HepG2 (cell line): ENCODE results near the gene ACSL5. TPM values are rescaled to one million over a fixed set of nuclear protein-coding genes. Genes with fewer than 3 reads are reported as not detected.
A peak's percentile ranks its signal among the peaks of the same experiment; 100 is the strongest.

Experiments
- EED ChIP-seq: sonication (generic); formaldehyde crosslinking; IDR thresholded peaks from 2 replicates; pipeline ENCODE4 v1.5.0; 2020; ENCODE audit warnings: mild to moderate bottlenecking, missing genetic modification reagents
- HDAC2 ChIP-seq: sonication (generic); formaldehyde crosslinking; IDR thresholded peaks from 2 replicates; pipeline ENCODE4 v1.4.0; 2020; ENCODE audit warnings: missing genetic modification reagents
- MIXL1 ChIP-seq: IDR thresholded peaks from 2 replicates; pipeline ENCODE4 v1.6.1; 2016
- MTF2 ChIP-seq: sonication (generic); formaldehyde crosslinking; IDR thresholded peaks from 2 replicates; pipeline ENCODE4 v1.5.0; 2020; ENCODE audit warnings: missing genetic modification reagents, borderline replicate concordance
- NAIF1 ChIP-seq: sonication (generic); formaldehyde crosslinking; IDR thresholded peaks from 2 replicates; pipeline ENCODE4 v1.5.0; 2020; ENCODE audit warnings: mild to moderate bottlenecking, missing genetic modification reagents, borderline replicate concordance
- PHF5A ChIP-seq: IDR thresholded peaks from one replicate; pipeline ENCODE4 v1.6.1; 2018; ENCODE audit warnings: low read depth, missing genetic modification reagents; ENCODE audit not compliant: unreplicated experiment
- RNF2 ChIP-seq: fragments of 450-650 bp; conservative IDR thresholded peaks from 2 replicates; pipeline ENCODE4 v1.6.1; 2016; ENCODE audit warnings: low read depth
- SMC3 ChIP-seq: IDR thresholded peaks from 2 replicates; pipeline ENCODE4 v1.6.1; 2011; ENCODE audit warnings: low read length, improper control_type of control experiment
- SPEN ChIP-seq: sonication (generic); formaldehyde crosslinking; IDR thresholded peaks from 2 replicates; pipeline ENCODE4 v1.5.1; 2020; ENCODE audit warnings: low read depth, mild to moderate bottlenecking, missing genetic modification reagents
- TEAD3 ChIP-seq: optimal IDR thresholded peaks from 2 replicates; pipeline ENCODE3; 2016; ENCODE audit warnings: borderline replicate concordance
- ZNF235 ChIP-seq: sonication (generic); formaldehyde crosslinking; IDR thresholded peaks from 2 replicates; pipeline ENCODE4 v1.8.1; 2023; ENCODE audit warnings: mild to moderate bottlenecking, missing genetic modification reagents, borderline replicate concordance
- ZNF253 ChIP-seq: sonication (generic); formaldehyde crosslinking; IDR thresholded peaks from 2 replicates; pipeline ENCODE4 v1.8.0; 2022; ENCODE audit warnings: mild to moderate bottlenecking, missing genetic modification reagents, borderline replicate concordance
- ZNF546 ChIP-seq: sonication (generic); formaldehyde crosslinking; conservative IDR thresholded peaks from 2 replicates; pipeline ENCODE4 v1.8.1; 2023; ENCODE audit warnings: mild to moderate bottlenecking, missing genetic modification reagents
- ZNF552 ChIP-seq: sonication (generic); formaldehyde crosslinking; IDR thresholded peaks from 2 replicates; pipeline ENCODE4 v1.9.0; 2022; ENCODE audit warnings: missing genetic modification reagents, mild to moderate bottlenecking, borderline replicate concordance
- ZNF564 ChIP-seq: sonication (generic); formaldehyde crosslinking; IDR thresholded peaks from 2 replicates; pipeline ENCODE4 v1.8.1; 2023; ENCODE audit warnings: mild to moderate bottlenecking, missing genetic modification reagents
- ZNF615 ChIP-seq: sonication (generic); formaldehyde crosslinking; IDR thresholded peaks from 2 replicates; pipeline ENCODE4 v1.5.0; 2020; ENCODE audit warnings: mild to moderate bottlenecking, missing genetic modification reagents, borderline replicate concordance
- ZNF616 ChIP-seq: sonication (generic); formaldehyde crosslinking; IDR thresholded peaks from 2 replicates; pipeline ENCODE4 v1.5.0; 2020; ENCODE audit warnings: low read depth, mild to moderate bottlenecking, missing genetic modification reagents
- polyA plus RNA-seq, 8 experiments: library from polyadenylated mRNA; depleted of rRNA in 3 of 8; stranded (reverse) in 7 of 8; unstranded in 1 of 8; fragments of >200 nt; fragmentation: Illumina TruSeq in 4 of 8; extraction: Trizol in 4 of 8; gene quantifications; 2 replicates each; pipeline versions ENCODE4 v1.2.1 to v1.2.3, GENCODE V29; 2011 to 2016; ENCODE audit warnings: low read depth in 4 of 8, missing spikeins in 1 of 8, mixed read lengths in 1 of 8; ENCODE audit not compliant: insufficient read depth in 1 of 8
- total RNA-seq, 5 experiments: library from RNA; depleted of rRNA; stranded (reverse); fragments of >200 nt; fragmentation: Illumina TruSeq; extraction: Trizol; gene quantifications; 2 replicates each; pipeline ENCODE4 v1.2.3, GENCODE V29; 2016; ENCODE audit warnings: low read depth in 1 of 5
- TF ChIP-seq, protein P1 (sequence below): sonication (generic); formaldehyde crosslinking; conservative IDR thresholded peaks from 2 replicates; pipeline ENCODE4 v1.8.0; 2022; ENCODE audit warnings: low read depth, missing genetic modification reagents
- TF ChIP-seq, protein P2 (sequence below): sonication (generic); formaldehyde crosslinking; IDR thresholded peaks from 2 replicates; pipeline ENCODE4 v1.5.0; 2020; ENCODE audit warnings: missing genetic modification reagents
- TF ChIP-seq, protein P3 (sequence below): sonication (generic); formaldehyde crosslinking; IDR thresholded peaks from 2 replicates; pipeline ENCODE4 v1.4.0; 2020; ENCODE audit warnings: mild to moderate bottlenecking, low read depth, missing genetic modification reagents
- TF ChIP-seq, protein P4 (sequence below): sonication (generic); formaldehyde crosslinking; IDR thresholded peaks from 2 replicates; pipeline ENCODE4 v1.9.0; 2022; ENCODE audit warnings: missing genetic modification reagents, mild to moderate bottlenecking, borderline replicate concordance
- TF ChIP-seq, protein P5 (sequence below): sonication (generic); formaldehyde crosslinking; IDR thresholded peaks from 2 replicates; pipeline ENCODE4 v1.8.1; 2023; ENCODE audit warnings: mild to moderate bottlenecking, moderate library complexity, missing genetic modification reagents
- TF ChIP-seq, protein P6 (sequence below): IDR thresholded peaks from 2 replicates; pipeline ENCODE4 v1.6.1; 2016; ENCODE audit warnings: control low read depth
- TF ChIP-seq, protein P7 (sequence below): sonication (generic); formaldehyde crosslinking; IDR thresholded peaks from 2 replicates; pipeline ENCODE4 v1.4.0; 2020; ENCODE audit warnings: missing genetic modification reagents

Gene ACSL5
- total and polyA plus RNA-seq, 2 of the 13 experiments (the other 11 are each of a cell fraction or from before 2014, with no cell fraction given), result 56.4 to 82.5 TPM

DNA sequence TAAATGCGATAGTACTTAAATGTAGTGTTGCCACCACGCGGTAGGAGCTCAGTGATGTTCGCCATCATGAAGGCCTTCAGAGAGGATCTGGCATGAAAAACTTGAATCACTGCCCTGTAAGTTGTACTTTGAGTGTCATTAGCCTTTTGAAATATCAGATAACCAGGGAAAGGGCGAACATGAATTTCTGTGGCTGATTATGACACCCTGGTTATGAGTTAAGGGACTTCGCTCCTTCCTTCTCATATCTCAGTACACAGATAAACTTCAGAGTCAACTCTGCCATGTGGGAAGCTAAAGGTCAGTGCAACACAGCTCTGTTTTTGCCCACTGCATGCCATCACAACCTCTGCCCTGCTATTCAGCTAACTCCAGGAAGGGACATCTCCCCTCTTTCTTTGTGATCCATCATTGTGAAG lies 8.9 kb upstream of the ACSL5 start (continued):
- peak; percentile 60 for TF ChIP-seq TEAD3 (CRISPR knock-in tag)
- TF ChIP-seq, protein P1, sequence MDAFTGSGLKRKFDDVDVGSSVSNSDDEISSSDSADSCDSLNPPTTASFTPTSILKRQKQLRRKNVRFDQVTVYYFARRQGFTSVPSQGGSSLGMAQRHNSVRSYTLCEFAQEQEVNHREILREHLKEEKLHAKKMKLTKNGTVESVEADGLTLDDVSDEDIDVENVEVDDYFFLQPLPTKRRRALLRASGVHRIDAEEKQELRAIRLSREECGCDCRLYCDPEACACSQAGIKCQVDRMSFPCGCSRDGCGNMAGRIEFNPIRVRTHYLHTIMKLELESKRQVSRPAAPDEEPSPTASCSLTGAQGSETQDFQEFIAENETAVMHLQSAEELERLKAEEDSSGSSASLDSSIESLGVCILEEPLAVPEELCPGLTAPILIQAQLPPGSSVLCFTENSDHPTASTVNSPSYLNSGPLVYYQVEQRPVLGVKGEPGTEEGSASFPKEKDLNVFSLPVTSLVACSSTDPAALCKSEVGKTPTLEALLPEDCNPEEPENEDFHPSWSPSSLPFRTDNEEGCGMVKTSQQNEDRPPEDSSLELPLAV (CRISPR knock-in tag), result no peak
- no peak for TF ChIP-seq ZNF546 (CRISPR knock-in tag)
- no peak for TF ChIP-seq ZNF253 (CRISPR knock-in tag)
- TF ChIP-seq, protein P2, sequence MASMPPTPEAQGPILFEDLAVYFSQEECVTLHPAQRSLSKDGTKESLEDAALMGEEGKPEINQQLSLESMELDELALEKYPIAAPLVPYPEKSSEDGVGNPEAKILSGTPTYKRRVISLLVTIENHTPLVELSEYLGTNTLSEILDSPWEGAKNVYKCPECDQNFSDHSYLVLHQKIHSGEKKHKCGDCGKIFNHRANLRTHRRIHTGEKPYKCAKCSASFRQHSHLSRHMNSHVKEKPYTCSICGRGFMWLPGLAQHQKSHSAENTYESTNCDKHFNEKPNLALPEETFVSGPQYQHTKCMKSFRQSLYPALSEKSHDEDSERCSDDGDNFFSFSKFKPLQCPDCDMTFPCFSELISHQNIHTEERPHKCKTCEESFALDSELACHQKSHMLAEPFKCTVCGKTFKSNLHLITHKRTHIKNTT (CRISPR knock-in tag), result no peak
- TF ChIP-seq RNF2, result no peak
- TF ChIP-seq ZNF235 (CRISPR knock-in tag), result no peak
- TF ChIP-seq, protein P3, sequence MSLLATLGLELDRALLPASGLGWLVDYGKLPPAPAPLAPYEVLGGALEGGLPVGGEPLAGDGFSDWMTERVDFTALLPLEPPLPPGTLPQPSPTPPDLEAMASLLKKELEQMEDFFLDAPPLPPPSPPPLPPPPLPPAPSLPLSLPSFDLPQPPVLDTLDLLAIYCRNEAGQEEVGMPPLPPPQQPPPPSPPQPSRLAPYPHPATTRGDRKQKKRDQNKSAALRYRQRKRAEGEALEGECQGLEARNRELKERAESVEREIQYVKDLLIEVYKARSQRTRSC (CRISPR knock-in tag), result no peak
- TF ChIP-seq PHF5A (CRISPR knock-in tag), result no peak
- peak; percentile 34; the same call in 1 of the 2 replicates for TF ChIP-seq ZNF564 (CRISPR knock-in tag)
- TF ChIP-seq, protein P4, sequence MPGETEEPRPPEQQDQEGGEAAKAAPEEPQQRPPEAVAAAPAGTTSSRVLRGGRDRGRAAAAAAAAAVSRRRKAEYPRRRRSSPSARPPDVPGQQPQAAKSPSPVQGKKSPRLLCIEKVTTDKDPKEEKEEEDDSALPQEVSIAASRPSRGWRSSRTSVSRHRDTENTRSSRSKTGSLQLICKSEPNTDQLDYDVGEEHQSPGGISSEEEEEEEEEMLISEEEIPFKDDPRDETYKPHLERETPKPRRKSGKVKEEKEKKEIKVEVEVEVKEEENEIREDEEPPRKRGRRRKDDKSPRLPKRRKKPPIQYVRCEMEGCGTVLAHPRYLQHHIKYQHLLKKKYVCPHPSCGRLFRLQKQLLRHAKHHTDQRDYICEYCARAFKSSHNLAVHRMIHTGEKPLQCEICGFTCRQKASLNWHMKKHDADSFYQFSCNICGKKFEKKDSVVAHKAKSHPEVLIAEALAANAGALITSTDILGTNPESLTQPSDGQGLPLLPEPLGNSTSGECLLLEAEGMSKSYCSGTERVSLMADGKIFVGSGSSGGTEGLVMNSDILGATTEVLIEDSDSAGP (CRISPR knock-in tag), result no peak
- TF ChIP-seq, protein P5, sequence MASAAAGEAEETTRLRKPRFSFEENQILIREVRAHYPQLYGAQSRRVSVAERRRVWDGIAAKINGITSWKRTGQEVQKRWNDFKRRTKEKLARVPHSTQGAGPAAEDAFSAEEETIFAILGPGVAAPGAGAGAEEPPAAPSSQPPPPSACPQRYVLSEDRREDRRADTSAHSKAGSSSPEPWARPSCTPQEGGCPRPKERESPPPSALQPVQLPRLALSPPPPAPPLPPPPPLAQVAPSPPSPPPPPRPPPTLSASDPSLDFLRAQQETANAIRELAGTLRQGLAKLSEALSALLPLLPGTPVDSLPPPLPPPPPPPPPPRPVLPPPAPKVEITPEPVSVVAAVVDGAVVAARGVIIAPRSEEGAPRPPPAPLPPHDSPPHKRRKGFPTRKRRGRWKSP (CRISPR knock-in tag), result no peak
- no peak for TF ChIP-seq ZNF616
- TF ChIP-seq SPEN (CRISPR knock-in tag), result no peak
- TF ChIP-seq MTF2 (CRISPR knock-in tag), result no peak
- TF ChIP-seq, protein P6, sequence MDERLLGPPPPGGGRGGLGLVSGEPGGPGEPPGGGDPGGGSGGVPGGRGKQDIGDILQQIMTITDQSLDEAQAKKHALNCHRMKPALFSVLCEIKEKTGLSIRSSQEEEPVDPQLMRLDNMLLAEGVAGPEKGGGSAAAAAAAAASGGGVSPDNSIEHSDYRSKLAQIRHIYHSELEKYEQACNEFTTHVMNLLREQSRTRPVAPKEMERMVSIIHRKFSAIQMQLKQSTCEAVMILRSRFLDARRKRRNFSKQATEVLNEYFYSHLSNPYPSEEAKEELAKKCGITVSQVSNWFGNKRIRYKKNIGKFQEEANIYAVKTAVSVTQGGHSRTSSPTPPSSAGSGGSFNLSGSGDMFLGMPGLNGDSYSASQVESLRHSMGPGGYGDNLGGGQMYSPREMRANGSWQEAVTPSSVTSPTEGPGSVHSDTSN (CRISPR knock-in tag), result no peak
- TF ChIP-seq, protein P7, sequence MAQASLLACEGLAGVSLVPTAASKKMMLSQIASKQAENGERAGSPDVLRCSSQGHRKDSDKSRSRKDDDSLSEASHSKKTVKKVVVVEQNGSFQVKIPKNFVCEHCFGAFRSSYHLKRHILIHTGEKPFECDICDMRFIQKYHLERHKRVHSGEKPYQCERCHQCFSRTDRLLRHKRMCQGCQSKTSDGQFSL (CRISPR knock-in tag), result no peak
- TF ChIP-seq MIXL1 (CRISPR knock-in tag), result no peak; the same call in none of the 2 replicates
- no peak for TF ChIP-seq SMC3
- TF ChIP-seq ZNF552 (CRISPR knock-in tag), result no peak
- TF ChIP-seq ZNF615 (CRISPR knock-in tag), result no peak
- no peak for TF ChIP-seq NAIF1 (CRISPR knock-in tag)
- no peak for TF ChIP-seq EED
- peak; percentile 80 for TF ChIP-seq HDAC2 (CRISPR knock-in tag)
